HS-5 (cell line): ENCODE results near the gene CCDC7.
A peak's percentile ranks its signal among the peaks of the same experiment; 100 is the strongest.
"Not testable (repeated sequence)": the region's sequence is repeated elsewhere in the genome, so short reads cannot be mapped to it uniquely, and the experiment has no call there.

Experiments used
- DNase-seq: peaks from one replicate; pipeline ENCODE4 v3.0.0-alpha.2; 2012; ENCODE audit warnings: low read depth

The CCDC7 gene

GRCh38 chr10:32445740-32446535 is at the start of gene CCDC7:
Gene CCDC7 (plus strand): TSS chr10:32446140. CDS start chr10:32451643, 5,503 bp downstream.
- DNase-seq: peak; percentile 45

DNA sequence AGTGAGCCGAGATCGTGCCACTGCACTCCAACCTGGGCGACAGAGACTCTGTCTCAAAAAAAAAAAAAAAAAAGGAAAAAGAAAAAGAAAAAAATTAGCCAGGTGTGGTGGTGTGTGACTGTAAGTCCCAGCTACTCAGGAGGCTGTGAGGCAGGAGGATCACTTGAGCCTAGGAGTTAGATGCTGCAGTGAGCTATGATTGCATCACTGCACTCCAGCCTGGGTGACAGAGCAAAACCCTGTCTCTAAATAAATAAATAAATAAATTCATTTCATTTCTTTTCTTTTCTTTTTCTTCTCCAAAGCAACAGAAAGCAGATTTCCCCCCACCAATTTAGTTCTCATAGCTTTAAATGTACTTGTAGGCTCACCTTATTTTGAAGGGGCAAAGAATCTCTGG is 48.8 kb upstream of the CCDC7 start:
- not testable (repeated sequence) for DNase-seq

DNA sequence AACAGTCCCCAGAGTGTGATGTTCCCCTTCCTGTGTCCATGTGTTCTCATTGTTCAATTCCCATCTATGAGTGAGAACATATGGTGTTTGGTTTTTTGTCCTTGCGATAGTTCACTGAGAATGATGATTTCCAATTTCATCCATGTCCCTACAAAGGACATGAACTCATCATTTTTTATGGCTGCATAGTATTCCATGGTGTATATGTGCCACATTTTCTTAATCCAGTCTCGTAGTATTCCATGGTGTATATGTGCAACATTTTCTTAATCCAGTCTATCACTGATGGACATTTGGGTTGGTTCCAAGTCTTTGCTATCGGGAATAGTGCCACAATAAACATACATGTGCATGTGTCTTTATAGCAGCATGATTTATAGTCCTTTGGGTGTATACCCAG is 46.2 kb upstream of the CCDC7 start:
- DNase-seq: not testable (repeated sequence)

DNA sequence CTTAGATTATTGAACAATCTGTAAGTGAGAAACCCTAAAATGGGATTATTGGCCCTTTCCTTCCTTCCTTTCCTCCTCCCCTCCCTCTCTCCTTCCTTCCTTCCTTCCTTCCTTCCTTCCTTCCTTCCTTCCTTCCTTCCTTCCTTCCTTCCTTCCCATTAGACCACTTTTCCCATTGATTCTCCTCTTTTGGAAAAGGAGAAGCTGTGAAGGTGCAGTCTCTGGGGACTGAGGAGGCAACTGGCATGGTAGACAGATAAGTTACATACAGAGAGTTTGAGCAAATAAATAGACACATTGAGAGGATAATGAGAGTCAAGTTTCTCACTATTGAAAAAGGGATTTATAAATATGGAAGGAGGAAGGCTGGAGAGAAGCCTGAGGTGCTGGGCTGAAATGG is 45.0 kb upstream of the CCDC7 start:
- DNase-seq: no peak

- no peak for DNase-seq
Measured at GRCh38 chr10:32402499-32402898, 43.4 kb upstream of the CCDC7 start.

DNA sequence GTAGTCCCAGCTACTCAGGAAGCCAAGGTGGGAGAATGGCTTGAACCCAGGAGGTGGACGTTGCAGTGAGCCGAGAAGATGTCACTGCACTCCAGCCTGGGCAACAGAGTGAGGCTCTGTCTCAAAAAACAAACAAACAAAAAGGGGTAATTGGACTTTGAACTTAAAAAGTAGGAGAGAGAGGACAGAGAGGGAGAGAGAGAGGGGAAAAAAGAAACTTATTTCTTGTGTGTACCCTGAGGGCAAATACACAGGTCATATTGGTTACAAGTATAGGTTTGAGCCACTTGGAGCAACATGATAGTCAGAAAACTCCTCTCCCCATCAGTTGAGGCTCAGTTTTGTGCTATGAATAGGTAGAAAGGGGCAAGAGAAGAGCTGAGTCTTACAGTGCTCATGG is 42.8 kb upstream of the CCDC7 start:
- no peak for DNase-seq

DNA sequence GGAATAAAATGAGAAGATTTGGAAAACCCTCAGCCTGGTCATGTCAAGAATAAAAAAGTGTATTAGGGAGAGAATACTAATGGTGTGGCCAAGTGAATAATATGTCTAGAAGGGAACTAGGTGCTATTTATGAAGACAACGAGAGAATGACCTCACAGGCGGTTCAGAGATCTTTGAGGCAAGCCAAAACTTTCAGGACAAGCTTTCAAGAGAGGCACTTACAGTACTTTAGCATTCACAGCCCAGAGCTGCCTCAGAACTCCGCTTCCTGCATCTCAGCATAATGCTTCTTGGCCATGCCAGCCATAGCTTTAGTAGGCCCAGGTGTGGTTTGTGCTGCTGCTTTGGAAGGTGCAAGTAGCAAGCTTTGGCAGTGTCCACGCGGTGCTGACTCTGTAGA is 37.2 kb upstream of the CCDC7 start:
- no peak for DNase-seq

GRCh38 chr10:32409741-32410140 is 36.2 kb upstream of the CCDC7 start:
- no peak for DNase-seq

DNA sequence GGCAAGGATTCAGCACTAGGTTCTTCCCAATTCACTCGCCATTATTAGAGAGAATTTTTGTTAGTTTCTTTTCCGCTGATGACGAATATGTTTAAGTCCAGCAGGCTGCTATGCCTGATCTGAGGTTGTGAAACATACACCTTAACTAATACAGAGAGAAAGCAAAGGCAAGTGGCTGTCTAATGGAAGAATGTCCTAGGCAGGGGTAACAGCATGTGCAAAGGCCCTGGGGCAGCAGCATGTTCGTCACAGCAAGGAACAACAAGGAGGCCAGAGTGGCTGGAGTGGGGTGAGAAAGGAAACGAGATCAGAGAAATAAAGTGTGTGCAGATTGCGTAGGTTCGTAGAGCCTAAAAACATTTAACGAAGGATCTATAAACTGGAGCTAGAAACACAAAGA is 35.4 kb upstream of the CCDC7 start:
- no peak for DNase-seq

DNA sequence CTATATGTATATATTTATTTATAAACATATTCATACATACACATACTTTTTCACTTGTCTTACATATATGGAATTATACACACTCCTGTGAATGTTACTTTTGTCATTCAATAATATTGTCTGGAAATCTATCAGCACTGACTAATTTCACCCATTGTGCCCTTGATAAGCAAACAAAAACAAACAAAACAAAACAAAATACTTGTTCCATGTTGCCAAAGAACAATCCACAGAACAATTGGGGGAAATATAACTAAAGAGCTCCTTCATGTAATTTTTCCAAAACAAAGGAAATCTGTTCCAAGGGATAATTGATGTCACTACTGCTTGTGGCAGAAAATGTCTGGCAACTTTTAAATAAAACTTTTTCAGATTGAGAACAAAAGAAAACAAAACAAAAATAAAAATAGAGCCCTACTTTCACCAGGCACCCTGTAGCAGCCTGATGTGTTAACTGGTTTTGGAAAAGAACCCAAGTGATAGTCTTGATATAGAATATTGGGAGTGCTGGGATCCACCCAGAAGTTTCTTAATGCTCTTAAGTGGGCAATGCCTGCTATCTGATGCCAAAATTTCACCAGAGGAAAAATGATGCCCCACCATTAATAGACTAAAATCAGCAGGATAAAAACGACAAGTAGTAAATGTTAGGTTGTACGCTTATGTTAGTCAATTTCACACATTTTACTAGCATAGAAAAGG is 34.0 kb upstream of the CCDC7 start:
- DNase-seq: no peak

- no peak for DNase-seq
Measured at GRCh38 chr10:32412499-32412853, 33.5 kb upstream of the CCDC7 start.

DNA sequence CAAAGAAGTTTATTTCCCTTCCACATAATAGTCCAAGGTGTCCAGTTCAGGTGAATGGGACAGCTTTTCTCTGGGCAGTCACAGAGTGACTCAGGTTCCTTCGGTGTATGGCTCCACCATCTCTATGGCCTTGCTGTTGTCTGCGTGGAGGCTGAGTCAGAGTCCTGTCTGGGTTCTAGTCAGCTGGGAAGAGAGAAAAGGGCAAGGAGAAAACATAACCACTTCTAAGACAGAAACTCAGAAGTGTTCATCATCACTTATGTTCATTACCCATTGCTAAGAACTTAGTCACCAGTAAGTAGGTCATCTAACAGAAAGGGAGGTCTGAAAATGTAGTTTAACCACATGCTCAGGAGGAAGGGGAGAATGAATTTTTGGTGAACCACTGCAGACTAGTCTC is 32.4 kb upstream of the CCDC7 start:
- peak; percentile 44 for DNase-seq

DNA sequence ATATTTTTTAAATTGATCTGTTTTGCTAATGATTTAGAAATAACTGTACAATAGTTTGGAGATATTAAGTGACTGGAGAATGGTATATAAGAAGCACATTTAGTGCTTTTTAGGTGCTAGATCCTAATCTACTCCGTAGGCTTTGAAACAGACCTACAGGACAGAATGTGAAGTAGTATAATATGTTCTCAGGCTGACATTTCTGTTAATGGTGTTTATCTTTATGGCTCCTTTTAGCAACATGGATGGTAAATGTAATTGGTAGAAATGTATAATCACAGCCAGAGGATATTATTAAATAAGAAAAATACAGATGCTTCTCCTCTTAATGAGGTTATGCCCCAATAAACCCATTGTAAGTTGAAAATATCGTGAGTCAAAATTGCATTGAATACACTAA is 30.6 kb upstream of the CCDC7 start:
- no peak for DNase-seq

GRCh38 chr10:32417911-32418547 is 27.9 kb upstream of the CCDC7 start:
- DNase-seq: no peak

GRCh38 chr10:32418572-32418971 is 27.4 kb upstream of the CCDC7 start:
- DNase-seq: no peak

DNA sequence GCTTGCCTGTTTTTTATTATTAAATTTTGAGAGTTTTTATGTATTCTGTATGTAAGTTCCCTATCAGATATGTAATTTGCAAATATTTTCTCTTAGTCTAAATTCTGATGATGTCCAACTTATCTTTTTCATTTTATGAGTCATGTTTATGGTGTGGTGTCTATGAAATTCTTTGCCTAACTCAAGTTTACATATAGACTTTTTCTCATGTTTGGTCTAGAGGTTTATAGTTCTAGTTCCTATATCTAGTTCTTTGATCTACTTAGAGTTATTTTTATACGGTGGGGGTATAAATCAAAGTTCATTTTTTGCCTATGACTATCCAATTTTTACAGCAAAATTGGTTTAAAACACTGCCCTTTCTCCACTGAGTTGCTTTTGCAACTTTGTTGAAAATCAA is 26.3 kb upstream of the CCDC7 start:
- DNase-seq: no peak

DNA sequence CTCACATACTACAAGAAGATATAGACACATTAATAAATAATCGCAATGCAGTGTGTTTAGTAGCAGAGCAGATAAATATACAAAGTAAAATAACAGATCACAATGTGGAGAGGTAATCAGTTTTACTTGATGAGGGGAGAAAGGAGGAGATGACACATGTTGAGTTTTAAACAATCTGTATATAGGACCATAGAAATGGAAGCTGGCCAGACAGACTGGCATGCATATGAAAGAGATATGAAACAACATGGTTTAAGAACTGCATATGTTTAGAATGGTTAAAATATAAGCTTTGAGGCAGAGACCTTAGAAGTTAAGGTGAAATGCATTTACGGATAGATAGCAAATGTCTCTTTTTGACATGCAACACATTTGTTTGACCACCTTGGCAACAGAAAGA is 19.8 kb upstream of the CCDC7 start:
- no peak for DNase-seq

DNA sequence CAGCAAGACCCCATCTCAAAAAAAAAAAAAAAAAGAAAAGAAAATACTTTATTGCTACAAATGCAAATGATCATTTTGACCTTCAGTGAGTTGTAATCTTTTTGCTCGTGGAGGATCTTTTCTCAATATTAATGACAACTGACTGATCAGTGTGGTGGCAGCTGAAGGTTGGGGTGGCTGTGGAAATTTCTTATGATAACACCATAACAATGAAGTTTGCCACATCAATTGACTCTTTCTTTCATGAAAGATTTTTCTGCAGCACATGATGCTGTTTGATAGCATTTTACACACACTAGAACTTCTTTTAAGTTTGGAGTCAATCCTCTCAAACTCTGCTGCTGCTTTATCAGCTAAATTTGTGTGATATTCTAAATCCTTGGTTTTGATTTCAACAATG is 12.4 kb upstream of the CCDC7 start:
- DNase-seq: no peak

GRCh38 chr10:32436215-32436614 is 9.7 kb upstream of the CCDC7 start:
- no peak for DNase-seq

- DNase-seq: no peak
Measured at GRCh38 chr10:32437334-32437733, 8.6 kb upstream of the CCDC7 start.

GRCh38 chr10:32445036-32445435 is 904 bp upstream of the CCDC7 start:
- no peak for DNase-seq

GRCh38 chr10:32446536-32447406 is 831 bp downstream of the CCDC7 start:
- DNase-seq: peak; percentile 8
